ENCODE results near the gene ADAMTS12. TPM values are rescaled to one million over a fixed set of nuclear protein-coding genes. Genes with fewer than 3 reads are reported as not detected.

ADAMTS12 gene
- total and polyA plus RNA-seq, 5 donors, result 0.54 to 1.4 (median 1.0) TPM

- H3K27ac ChIP-seq (ENCODE audit: low read length), result no peak overlapping the region
- H3K4me3 ChIP-seq (ENCODE audit: low read length), result no peak overlapping the region
- H3K27me3 ChIP-seq (ENCODE audit: control insufficient read depth, insufficient read depth), result no peaks in the 10 kb centered on the region
- DNase-seq, result no peak
- intact Hi-C loops (cut with DNase I), result no loop called here
- no peaks in the 10 kb centered on the region for H3K4me1 ChIP-seq (ENCODE audit: control insufficient read depth, insufficient read depth, low read length)
- 58% methylated on average over 8 of the region's 8 CpGs for WGBS
- H3K9me3 ChIP-seq (ENCODE audit: control insufficient read depth, low read length), result no peaks in the 10 kb centered on the region
- no peak for ATAC-seq
Measured at GRCh38 chr5:33608344-33609041, 283.3 kb downstream of the ADAMTS12 start.

- no peak for ATAC-seq
- Histone ChIP-seq H3K27me3 (ENCODE audit: control insufficient read depth, insufficient read depth) (no peaks in the 10 kb centered on the region), H3K27ac (ENCODE audit: low read length) (no peak overlapping the region), H3K4me1 (ENCODE audit: control insufficient read depth, insufficient read depth, low read length) (no peaks in the 10 kb centered on the region), H3K4me3 (ENCODE audit: low read length) (no peak overlapping the region), H3K9me3 (ENCODE audit: control insufficient read depth, low read length) (no peaks in the 10 kb centered on the region)
- intact Hi-C loops (cut with DNase I), result no loop called here
- DNase-seq, result no peak
- 88% methylated on average over 2 of the region's 2 CpGs for WGBS
Measured at GRCh38 chr5:33604503-33604902, 287.3 kb downstream of the ADAMTS12 start.

- intact Hi-C loops (cut with DNase I), result no loop called here
- Histone ChIP-seq H3K9me3 (ENCODE audit: control insufficient read depth, low read length) (no peaks in the 10 kb centered on the region), H3K27me3 (ENCODE audit: control insufficient read depth, insufficient read depth) (no peaks in the 10 kb centered on the region), H3K4me1 (ENCODE audit: control insufficient read depth, insufficient read depth, low read length) (no peaks in the 10 kb centered on the region), H3K27ac (ENCODE audit: low read length) (no peak overlapping the region), H3K4me3 (ENCODE audit: low read length) (no peak overlapping the region)
- ATAC-seq, result no peak
- no peak for DNase-seq
- WGBS, result 72% methylated on average over 3 of the region's 3 CpGs
Measured at GRCh38 chr5:33601881-33602280, 289.9 kb downstream of the ADAMTS12 start.

GRCh38 chr5:33595303-33595702 lies 296.5 kb downstream of the ADAMTS12 start:
- Histone ChIP-seq H3K4me1 (ENCODE audit: control insufficient read depth, insufficient read depth, low read length) (no peaks in the 10 kb centered on the region), H3K27ac (ENCODE audit: low read length) (no peak overlapping the region), H3K27me3 (ENCODE audit: control insufficient read depth, insufficient read depth) (no peaks in the 10 kb centered on the region), H3K4me3 (ENCODE audit: low read length) (no peak overlapping the region), H3K9me3 (ENCODE audit: control insufficient read depth, low read length) (no peaks in the 10 kb centered on the region)
- DNase-seq (no peak), ATAC-seq (no peak)
- intact Hi-C loops (cut with DNase I), result no loop called here
- 79% methylated on average over 4 of the region's 4 CpGs for WGBS

GRCh38 chr5:33594006-33594405 lies 297.8 kb downstream of the ADAMTS12 start:
- ATAC-seq (no peak), DNase-seq (no peak)
- WGBS, result 69% methylated on average over 4 of the region's 4 CpGs
- H3K9me3 ChIP-seq (ENCODE audit: control insufficient read depth, low read length), result no peaks in the 10 kb centered on the region
- no peaks in the 10 kb centered on the region for H3K4me1 ChIP-seq (ENCODE audit: control insufficient read depth, insufficient read depth, low read length)
- intact Hi-C loops (cut with DNase I), result no loop called here
- H3K27me3 ChIP-seq (ENCODE audit: control insufficient read depth, insufficient read depth), result no peaks in the 10 kb centered on the region
- H3K4me3 ChIP-seq (ENCODE audit: low read length), result no peak overlapping the region
- H3K27ac ChIP-seq (ENCODE audit: low read length), result no peak overlapping the region

GRCh38 chr5:33592245-33592644 lies 299.5 kb downstream of the ADAMTS12 start:
- Histone ChIP-seq H3K4me1 (ENCODE audit: control insufficient read depth, insufficient read depth, low read length) (no peaks in the 10 kb centered on the region), H3K27ac (ENCODE audit: low read length) (no peak overlapping the region), H3K27me3 (ENCODE audit: control insufficient read depth, insufficient read depth) (no peaks in the 10 kb centered on the region), H3K9me3 (ENCODE audit: control insufficient read depth, low read length) (no peaks in the 10 kb centered on the region), H3K4me3 (ENCODE audit: low read length) (no peak overlapping the region)
- DNase-seq (no peak), ATAC-seq (no peak)
- 75% methylated on average over 1 of the region's 1 CpG for WGBS
- intact Hi-C loops (cut with DNase I), result no loop called here

- intact Hi-C loops (cut with DNase I), result no loop called here
- ATAC-seq, result no peak
- no peaks in the 10 kb centered on the region for H3K4me1 ChIP-seq (ENCODE audit: control insufficient read depth, insufficient read depth, low read length)
- peak in 1 of 3 donors; percentile 61 for DNase-seq
- H3K27ac ChIP-seq (ENCODE audit: low read length), result no peak overlapping the region
- no peaks in the 10 kb centered on the region for H3K9me3 ChIP-seq (ENCODE audit: control insufficient read depth, low read length)
- 78% methylated on average over 16 of the region's 16 CpGs for WGBS
- H3K27me3 ChIP-seq (ENCODE audit: control insufficient read depth, insufficient read depth), result no peaks in the 10 kb centered on the region
- H3K4me3 ChIP-seq (ENCODE audit: low read length), result no peak overlapping the region
Measured at GRCh38 chr5:33588654-33589372, 303.0 kb downstream of the ADAMTS12 start.

- DNase-seq (no peak), ATAC-seq (no peak)
- WGBS, result 68% methylated on average over 6 of the region's 6 CpGs
- no peaks in the 10 kb centered on the region for H3K27me3 ChIP-seq (ENCODE audit: control insufficient read depth, insufficient read depth)
- H3K4me3 ChIP-seq (ENCODE audit: low read length), result no peak overlapping the region
- no peaks in the 10 kb centered on the region for H3K9me3 ChIP-seq (ENCODE audit: control insufficient read depth, low read length)
- H3K4me1 ChIP-seq (ENCODE audit: control insufficient read depth, insufficient read depth, low read length), result no peaks in the 10 kb centered on the region
- H3K27ac ChIP-seq (ENCODE audit: low read length), result no peak overlapping the region
- intact Hi-C loops (cut with DNase I), result no loop called here
Measured at GRCh38 chr5:33583332-33583731, 308.5 kb downstream of the ADAMTS12 start.

- DNase-seq (no peak), ATAC-seq (no peak)
- Histone ChIP-seq H3K27ac (ENCODE audit: low read length) (no peak overlapping the region), H3K4me1 (ENCODE audit: control insufficient read depth, insufficient read depth, low read length) (no peaks in the 10 kb centered on the region), H3K4me3 (ENCODE audit: low read length) (no peak overlapping the region), H3K27me3 (ENCODE audit: control insufficient read depth, insufficient read depth) (no peaks in the 10 kb centered on the region), H3K9me3 (ENCODE audit: control insufficient read depth, low read length) (no peaks in the 10 kb centered on the region)
- 89% methylated on average over 7 of the region's 7 CpGs for WGBS
- intact Hi-C loops (cut with DNase I), result no loop called here
Measured at GRCh38 chr5:33582417-33582816, 309.4 kb downstream of the ADAMTS12 start.

- 87% methylated on average over 2 of the region's 2 CpGs for WGBS
- ATAC-seq, result no peak
- Histone ChIP-seq H3K27ac (ENCODE audit: low read length) (no peak overlapping the region), H3K27me3 (ENCODE audit: control insufficient read depth, insufficient read depth) (no peaks in the 10 kb centered on the region), H3K4me1 (ENCODE audit: control insufficient read depth, insufficient read depth, low read length) (no peaks in the 10 kb centered on the region), H3K4me3 (ENCODE audit: low read length) (no peak overlapping the region), H3K9me3 (ENCODE audit: control insufficient read depth, low read length) (no peaks in the 10 kb centered on the region)
- DNase-seq, result no peak
- intact Hi-C loops (cut with DNase I), result no loop called here
Measured at GRCh38 chr5:33579789-33580188, 312.0 kb downstream of the ADAMTS12 start.

GRCh38 chr5:33579152-33579551 lies 312.6 kb downstream of the ADAMTS12 start:
- WGBS, result 42% methylated on average over 3 of the region's 3 CpGs
- H3K27ac ChIP-seq (ENCODE audit: low read length), result no peak overlapping the region

More at GRCh38 chr5:33579152-33579551, 312.6 kb downstream of the ADAMTS12 start:
- no peaks in the 10 kb centered on the region for H3K9me3 ChIP-seq (ENCODE audit: control insufficient read depth, low read length)
- ATAC-seq (no peak), DNase-seq (no peak)
- H3K4me3 ChIP-seq (ENCODE audit: low read length), result no peak overlapping the region
- H3K4me1 ChIP-seq (ENCODE audit: control insufficient read depth, insufficient read depth, low read length), result no peaks in the 10 kb centered on the region
- intact Hi-C loops (cut with DNase I), result no loop called here
- no peaks in the 10 kb centered on the region for H3K27me3 ChIP-seq (ENCODE audit: control insufficient read depth, insufficient read depth)

All from right cardiac atrium (tissue), 5 donors.